Raji (cell line): Measurements from ENCODE around the gene CAMK2D.

Experiments used
- POLR2A ChIP-seq: IDR thresholded peaks from 2 replicates; pipeline ENCODE4 v1.6.1; 2011; ENCODE audit warnings: low read depth, low read length, control low read depth; ENCODE audit not compliant: insufficient read depth

The CAMK2D gene

GRCh38 chr4:113534711-113535110 lies 226.8 kb downstream of the CAMK2D start:
- no peak for TF ChIP-seq POLR2A

DNA sequence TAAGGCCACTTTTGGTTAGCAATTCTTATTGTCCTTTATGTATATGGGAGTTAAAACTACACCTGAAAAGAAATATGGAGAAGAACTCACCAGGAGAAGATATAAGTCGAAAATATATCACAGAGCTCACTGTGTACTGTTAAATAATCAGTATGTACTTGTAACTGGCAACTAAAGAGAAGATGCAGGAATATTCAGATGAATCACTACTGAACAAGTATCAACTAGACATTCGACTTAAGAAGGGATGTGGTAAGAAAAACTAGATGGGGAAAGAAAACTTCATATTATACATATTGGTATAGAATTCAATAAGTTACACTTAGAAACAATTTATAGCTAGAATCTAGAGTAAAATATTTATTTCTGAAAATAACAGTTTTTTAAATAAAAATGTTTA lies 230.0 kb downstream of the CAMK2D start:
- no peak for TF ChIP-seq POLR2A

GRCh38 chr4:113528395-113528794 lies 233.1 kb downstream of the CAMK2D start:
- TF ChIP-seq POLR2A: no peak

GRCh38 chr4:113525521-113525920 lies 236.0 kb downstream of the CAMK2D start:
- TF ChIP-seq POLR2A: no peak

DNA sequence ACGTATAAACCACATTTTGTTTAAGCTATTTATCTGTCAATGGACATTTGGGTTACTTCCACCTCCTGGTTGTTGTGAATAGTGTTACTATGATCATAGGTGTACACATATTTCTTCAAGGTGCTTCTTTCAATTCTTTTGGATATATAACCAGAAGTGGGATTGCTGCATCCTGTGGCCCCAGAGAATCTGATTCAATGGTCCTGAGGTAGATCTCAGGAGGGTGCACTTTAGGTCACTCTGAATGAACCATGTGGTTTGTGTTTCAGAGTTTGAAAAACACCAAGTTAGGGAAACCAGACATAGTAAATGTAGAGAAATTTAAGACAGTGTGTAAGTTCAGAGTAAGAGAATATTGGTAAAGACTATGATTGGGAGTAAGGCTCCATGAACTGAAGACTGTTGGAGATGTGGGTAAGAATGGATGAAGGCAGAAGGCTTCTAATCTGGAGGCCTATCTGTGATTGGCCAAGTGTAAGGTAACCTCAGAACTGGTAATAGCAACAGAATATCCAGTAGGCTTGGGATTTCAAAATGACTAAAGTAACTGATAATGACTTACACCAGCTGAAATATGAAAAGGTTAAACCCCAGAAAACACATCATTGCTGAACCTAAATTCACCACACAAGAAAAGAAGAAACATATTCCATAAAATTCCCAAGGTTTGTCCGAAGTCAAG lies 236.9 kb downstream of the CAMK2D start:
- no peak for TF ChIP-seq POLR2A

GRCh38 chr4:113524096-113524495 lies 237.4 kb downstream of the CAMK2D start:
- no peak for TF ChIP-seq POLR2A

GRCh38 chr4:113522433-113522832 lies 239.1 kb downstream of the CAMK2D start:
- no peak for TF ChIP-seq POLR2A

- TF ChIP-seq POLR2A: no peak
Measured at GRCh38 chr4:113513382-113513781, 248.2 kb downstream of the CAMK2D start.

- no peak for TF ChIP-seq POLR2A
Measured at GRCh38 chr4:113512880-113513279, 248.7 kb downstream of the CAMK2D start.

DNA sequence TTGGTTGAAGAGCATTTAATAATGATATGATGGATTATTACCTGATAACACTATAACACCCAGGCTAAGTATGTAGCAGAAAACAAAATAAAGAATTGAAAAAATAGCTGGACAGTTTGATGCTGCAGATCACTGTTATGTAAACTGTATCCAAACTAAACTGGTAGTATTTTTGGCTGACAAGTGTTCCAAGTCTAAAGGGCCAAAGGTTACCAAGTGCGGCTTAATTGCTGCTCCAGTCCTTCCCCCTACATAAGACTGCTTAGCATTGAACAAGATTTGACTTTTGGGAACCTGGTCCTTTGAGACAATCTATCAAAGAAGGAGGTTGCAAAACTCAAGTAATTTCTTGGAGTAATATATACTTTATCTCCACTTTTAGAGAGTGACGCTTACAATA lies 249.6 kb downstream of the CAMK2D start:
- no peak for TF ChIP-seq POLR2A

GRCh38 chr4:113509851-113510250 lies 251.7 kb downstream of the CAMK2D start:
- TF ChIP-seq POLR2A: no peak

DNA sequence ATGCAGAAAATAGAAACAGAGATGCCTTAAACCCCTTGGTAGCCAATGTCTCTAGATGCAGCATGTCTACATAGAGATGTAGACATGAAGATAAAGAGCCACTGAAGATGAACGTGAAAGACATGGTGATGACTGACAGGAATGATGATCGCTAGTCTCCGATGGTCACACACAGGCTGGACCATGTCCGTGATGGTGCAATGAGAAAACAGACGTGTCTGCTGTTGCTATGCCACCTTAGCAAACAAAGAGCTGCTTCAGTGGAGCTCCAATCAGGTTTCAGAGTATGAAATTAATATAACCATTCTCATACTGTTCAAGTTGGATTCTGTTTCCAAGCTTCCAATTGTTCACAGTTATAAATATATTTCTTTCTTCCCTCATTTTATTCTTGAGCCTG lies 256.5 kb downstream of the CAMK2D start:
- no peak for TF ChIP-seq POLR2A

GRCh38 chr4:113504422-113504821 lies 257.1 kb downstream of the CAMK2D start:
- TF ChIP-seq POLR2A: no peak

DNA sequence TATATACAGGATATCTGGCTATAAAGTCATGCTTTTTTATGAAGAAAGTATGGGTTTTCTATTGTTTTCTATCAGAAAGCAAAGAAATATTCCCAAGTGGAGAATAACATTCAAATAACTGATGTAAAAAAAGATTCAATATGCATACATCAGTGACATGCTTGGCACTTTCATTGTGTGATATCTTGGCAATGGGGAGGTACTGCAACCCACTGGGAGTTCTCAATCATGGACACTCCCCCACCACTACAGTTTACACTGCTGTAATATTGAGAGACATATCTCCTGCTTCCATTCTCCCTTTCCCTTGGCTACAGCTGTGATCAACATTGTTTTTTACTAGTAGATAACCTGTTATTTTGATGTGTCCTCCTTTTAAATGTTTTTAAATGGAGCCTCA lies 257.8 kb downstream of the CAMK2D start:
- TF ChIP-seq POLR2A: no peak

DNA sequence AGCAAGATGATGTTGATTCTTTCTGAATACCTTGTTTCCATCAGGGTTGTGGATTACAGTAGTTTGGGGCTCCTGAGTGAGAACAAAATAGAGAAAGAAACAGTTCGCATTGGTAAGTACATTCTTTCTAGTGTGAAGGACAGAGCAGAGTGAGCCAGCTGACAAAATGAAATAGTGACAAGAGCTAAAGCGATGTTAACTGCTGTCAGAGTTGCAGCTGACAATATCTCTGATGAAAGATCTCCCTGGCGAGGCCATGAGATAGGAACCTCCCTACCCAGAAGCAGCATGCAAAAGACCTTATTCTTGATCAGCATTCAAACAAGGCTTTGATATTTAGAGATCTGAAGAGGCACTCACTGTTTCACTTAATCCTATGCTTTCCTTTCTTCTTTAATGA lies 258.6 kb downstream of the CAMK2D start:
- TF ChIP-seq POLR2A: no peak

DNA sequence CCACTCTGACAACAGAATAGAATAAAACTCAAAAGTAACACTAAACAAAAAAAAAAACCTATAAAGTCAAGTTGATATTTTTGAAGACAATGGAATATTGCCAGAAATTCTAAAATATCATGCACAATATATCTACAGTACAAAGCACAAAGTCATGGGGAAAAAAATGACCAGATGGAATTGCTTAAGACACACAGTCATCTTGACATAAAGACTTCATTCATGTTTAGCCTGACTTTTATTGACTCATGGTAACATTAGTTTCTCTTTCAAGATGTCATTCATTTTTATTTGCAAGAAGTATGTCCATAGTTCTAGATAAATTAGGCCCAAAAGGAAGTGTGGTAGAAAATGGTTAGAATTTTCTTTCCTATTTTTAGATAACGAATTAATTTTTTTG lies 259.1 kb downstream of the CAMK2D start:
- no peak for TF ChIP-seq POLR2A

GRCh38 chr4:113500424-113500823 lies 261.1 kb downstream of the CAMK2D start:
- TF ChIP-seq POLR2A: no peak
